SK-N-SH (cell line): ENCODE results near the gene XXYLT1. TPM values are rescaled to one million over a fixed set of nuclear protein-coding genes. Genes with fewer than 3 reads are reported as not detected.

Experiments used
- CTCF ChIA-PET: fragments of 300-600, 350-600 bp; formaldehyde crosslinking; extraction: SDS; loops from one replicate; lab custom pipeline; 2021; lab: Yijun Ruan, JAX
- POLR2A ChIA-PET: fragments of 350-600 bp; sonication (Branson Sonifier 250); formaldehyde crosslinking; extraction: SDS; loops from one replicate; lab custom pipeline; 2020; ENCODE audit warnings: antibody characterized with exemption, inconsistent platforms; lab: Yijun Ruan, JAX
- DNase-seq: peaks from one replicate; pipeline ENCODE4 v3.0.0; 2012
- H2AFZ ChIP-seq: fragments of 200-600 bp; sonication (generic); 2 replicates; pipeline ENCODE4 v1.8.1; 2016; ENCODE audit warnings: antibody characterized with exemption, mild to moderate bottlenecking, low read depth
- H3F3A ChIP-seq: fragments of 200-600 bp; sonication (generic); replicated peaks from 2 replicates; pipeline ENCODE3; 2016; ENCODE audit warnings: antibody characterized with exemption, mild to moderate bottlenecking; ENCODE audit not compliant: insufficient read depth
- H3K27ac ChIP-seq, 2 experiments: fragments of 200-500 bp in 1 of 2; fragments of 200-600 bp in 1 of 2; sonication (Bioruptor generic) in 1 of 2; sonication (generic), shearing (Covaris generic) in 1 of 2; 2 replicates each; pipeline versions ENCODE4 v1.5.1 to v1.6.1; 2014 to 2016; ENCODE audit warnings: low read depth in 2 of 2, inconsistent platforms in 1 of 2, low read length in 1 of 2, mild to moderate bottlenecking in 1 of 2, mixed read lengths in 1 of 2
- H3K27me3 ChIP-seq: fragments of 200-600 bp; sonication (generic), shearing (Covaris generic); 2 replicates; pipeline ENCODE4 v1.6.1; 2016; ENCODE audit warnings: mixed run types; ENCODE audit not compliant: insufficient read depth
- H3K36me3 ChIP-seq, 2 experiments: fragments of 200-500 bp in 1 of 2; fragments of 200-600 bp in 1 of 2; sonication (Bioruptor generic) in 1 of 2; sonication (generic) in 1 of 2; replicated peaks in 1 of 2; 2 replicates each; pipeline versions ENCODE3 to v1.5.1; 2014 to 2016; ENCODE audit warnings: low read length in 1 of 2, mild to moderate bottlenecking in 1 of 2; ENCODE audit not compliant: insufficient read depth in 2 of 2, control insufficient read depth in 1 of 2
- H3K4me1 ChIP-seq, 2 experiments: fragments of 200-500 bp in 1 of 2; fragments of 200-600 bp in 1 of 2; sonication (Bioruptor generic) in 1 of 2; sonication (generic), shearing (Covaris generic) in 1 of 2; 2 replicates each; pipeline versions ENCODE4 v1.5.1 to v1.6.1; 2014 to 2016; ENCODE audit warnings: low read depth in 1 of 2, low read length in 1 of 2, mixed run types in 1 of 2; ENCODE audit not compliant: insufficient read depth in 2 of 2, control insufficient read depth in 1 of 2
- H3K4me2 ChIP-seq: fragments of 200-600 bp; sonication (generic), shearing (Covaris generic); 2 replicates; pipeline ENCODE4 v1.6.1; 2017; ENCODE audit warnings: mixed run types
- H3K4me3 ChIP-seq, 2 experiments: fragments of 200-500 bp in 1 of 2; fragments of 200-600 bp in 1 of 2; sonication (Bioruptor generic) in 1 of 2; sonication (generic), shearing (Covaris generic) in 1 of 2; 2 replicates each; pipeline versions ENCODE4 v1.5.1 to v1.8.1; 2014 to 2016; ENCODE audit warnings: low read depth in 2 of 2, inconsistent platforms in 1 of 2, low read length in 1 of 2, mild to moderate bottlenecking in 1 of 2, mixed read lengths in 1 of 2, moderate library complexity in 1 of 2
- H3K79me2 ChIP-seq: fragments of 200-600 bp; sonication (generic); 2 replicates; pipeline ENCODE4 v1.8.1; 2017; ENCODE audit warnings: mild to moderate bottlenecking; ENCODE audit not compliant: insufficient read depth
- H3K9ac ChIP-seq: fragments of 200-600 bp; sonication (generic); 2 replicates; pipeline ENCODE4 v1.6.1; 2017; ENCODE audit warnings: mixed run types
- H3K9me2 ChIP-seq: fragments of 200-600 bp; sonication (generic); 2 replicates; pipeline ENCODE4 v1.6.1; 2017; ENCODE audit warnings: mixed run types
- H3K9me3 ChIP-seq: fragments of 200-600 bp; sonication (generic); 2 replicates; pipeline ENCODE4 v1.6.1; 2017; ENCODE audit warnings: mixed run types, mild to moderate bottlenecking, moderate library complexity
- H4K20me1 ChIP-seq: fragments of 200-600 bp; sonication (generic); 2 replicates; pipeline ENCODE4 v1.6.1; 2017; ENCODE audit warnings: mild to moderate bottlenecking, mixed run types; ENCODE audit not compliant: insufficient read depth
- CHD2 ChIP-seq: fragments of 150-350 bp; IDR thresholded peaks from 2 replicates; pipeline ENCODE4 v1.6.1; 2018; ENCODE audit warnings: low read length; ENCODE audit not compliant: partially characterized antibody
- ELF1 ChIP-seq: IDR thresholded peaks from 2 replicates; pipeline ENCODE4 v1.4.0; 2012
- FOSL2 ChIP-seq: IDR thresholded peaks from 2 replicates; pipeline ENCODE4 v1.4.0; 2012; ENCODE audit warnings: low read depth, mild to moderate bottlenecking, moderate library complexity, borderline replicate concordance
- GABPA ChIP-seq: IDR thresholded peaks from 2 replicates; pipeline ENCODE4 v1.4.0; 2012; ENCODE audit warnings: low read depth, mild to moderate bottlenecking
- NFIC ChIP-seq: IDR thresholded peaks from 2 replicates; pipeline ENCODE4 v1.4.0; 2012; ENCODE audit warnings: borderline replicate concordance
- RFX5 ChIP-seq: IDR thresholded peaks from 2 replicates; pipeline ENCODE4 v1.6.1; 2012; ENCODE audit warnings: mild to moderate bottlenecking, improper control_type of control experiment, low read length
- RXRA ChIP-seq: IDR thresholded peaks from 2 replicates; pipeline ENCODE4 v1.4.0; 2012; ENCODE audit warnings: low read depth, mild to moderate bottlenecking, borderline replicate concordance
- SIN3A ChIP-seq: IDR thresholded peaks from 2 replicates; pipeline ENCODE4 v1.6.1; 2012; ENCODE audit warnings: low read depth, mild to moderate bottlenecking, low read length, moderate library complexity, borderline replicate concordance
- TCF12 ChIP-seq: IDR thresholded peaks from 2 replicates; pipeline ENCODE4 v1.4.0; 2012
- TEAD4 ChIP-seq: IDR thresholded peaks from 2 replicates; pipeline ENCODE4 v1.4.0; 2012; ENCODE audit warnings: mild to moderate bottlenecking, borderline replicate concordance; ENCODE audit not compliant: insufficient read depth
- WGBS: methylation state at CpG from one replicate; pipeline ENCODE4 v1.1.6; 2017; ENCODE audit warnings: low lambda C conversion rate; 5-methylcytosine and 5-hydroxymethylcytosine counted together
- polyA plus RNA-seq, 3 experiments: library from polyadenylated mRNA; depleted of rRNA; stranded (reverse); fragments of >200 nt; gene quantifications; 2 replicates each; pipeline ENCODE4 v1.2.3, GENCODE V29; 2012
- TF ChIP-seq, protein P1 (sequence below): IDR thresholded peaks from 2 replicates; pipeline ENCODE4 v1.4.0; 2012; ENCODE audit warnings: low read depth, borderline replicate concordance
- TF ChIP-seq, protein P2 (sequence below): IDR thresholded peaks from 2 replicates; pipeline ENCODE4; 2012
- TF ChIP-seq, protein P3 (sequence below): IDR thresholded peaks from 2 replicates; pipeline ENCODE4 v1.4.0; 2012; ENCODE audit warnings: low read depth, borderline replicate concordance
- TF ChIP-seq, protein P4 (sequence below): fragments of 150-350 bp; IDR thresholded peaks from 2 replicates; pipeline ENCODE4 v1.6.1; 2017; ENCODE audit warnings: antibody characterized with exemption, low read length, low read depth, borderline replicate concordance

Gene XXYLT1
- polyA plus RNA-seq, 1 of the 3 experiments (the other 2 are of a cell fraction) = 22.6 TPM

GRCh38 chr3:195173657-195174056, 97.3 kb downstream of the XXYLT1 start:
- Histone ChIP-seq H3K4me1 (peaks cover 9 to 25% of the 10 kb centered on the region in 2 experiments; a peak in 2 of 4 replicates), H3K9me3 (no peaks in the 10 kb centered on the region), H4K20me1 (no peaks in the 10 kb centered on the region), H3K79me2 (no peaks in the 10 kb centered on the region), H3K4me2 (no peak overlapping the region), H3K9me2 (no peaks in the 10 kb centered on the region), H2AFZ (no peak overlapping the region), H3K9ac (no peak overlapping the region), H3K27ac (no peak overlapping the region), H3K27me3 (no peaks in the 10 kb centered on the region), H3F3A (no peaks in the 10 kb centered on the region), H3K36me3 (no peaks in the 10 kb centered on the region), H3K4me3 (no peak overlapping the region)
- ChIA-PET POLR2A (no interaction called here), CTCF (interaction anchor here (0.8 to 2.3 kb wide), 5 partner anchors 11 to 97 kb away, joined by 3 to 8 read pairs (median 3); partner anchors contain the start of gene XXYLT1)
- TF ChIP-seq, protein P1, sequence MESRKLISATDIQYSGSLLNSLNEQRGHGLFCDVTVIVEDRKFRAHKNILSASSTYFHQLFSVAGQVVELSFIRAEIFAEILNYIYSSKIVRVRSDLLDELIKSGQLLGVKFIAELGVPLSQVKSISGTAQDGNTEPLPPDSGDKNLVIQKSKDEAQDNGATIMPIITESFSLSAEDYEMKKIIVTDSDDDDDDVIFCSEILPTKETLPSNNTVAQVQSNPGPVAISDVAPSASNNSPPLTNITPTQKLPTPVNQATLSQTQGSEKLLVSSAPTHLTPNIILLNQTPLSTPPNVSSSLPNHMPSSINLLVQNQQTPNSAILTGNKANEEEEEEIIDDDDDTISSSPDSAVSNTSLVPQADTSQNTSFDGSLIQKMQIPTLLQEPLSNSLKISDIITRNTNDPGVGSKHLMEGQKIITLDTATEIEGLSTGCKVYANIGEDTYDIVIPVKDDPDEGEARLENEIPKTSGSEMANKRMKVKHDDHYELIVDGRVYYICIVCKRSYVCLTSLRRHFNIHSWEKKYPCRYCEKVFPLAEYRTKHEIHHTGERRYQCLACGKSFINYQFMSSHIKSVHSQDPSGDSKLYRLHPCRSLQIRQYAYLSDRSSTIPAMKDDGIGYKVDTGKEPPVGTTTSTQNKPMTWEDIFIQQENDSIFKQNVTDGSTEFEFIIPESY = no peak
- TF ChIP-seq RXRA (no peak), GABPA (no peak), FOSL2 (no peak), RFX5 (no peak), TCF12 (no peak), SIN3A (no peak), NFIC (no peak), CHD2 (no peak), ELF1 (no peak), TEAD4 (no peak)
- TF ChIP-seq, protein P2, sequence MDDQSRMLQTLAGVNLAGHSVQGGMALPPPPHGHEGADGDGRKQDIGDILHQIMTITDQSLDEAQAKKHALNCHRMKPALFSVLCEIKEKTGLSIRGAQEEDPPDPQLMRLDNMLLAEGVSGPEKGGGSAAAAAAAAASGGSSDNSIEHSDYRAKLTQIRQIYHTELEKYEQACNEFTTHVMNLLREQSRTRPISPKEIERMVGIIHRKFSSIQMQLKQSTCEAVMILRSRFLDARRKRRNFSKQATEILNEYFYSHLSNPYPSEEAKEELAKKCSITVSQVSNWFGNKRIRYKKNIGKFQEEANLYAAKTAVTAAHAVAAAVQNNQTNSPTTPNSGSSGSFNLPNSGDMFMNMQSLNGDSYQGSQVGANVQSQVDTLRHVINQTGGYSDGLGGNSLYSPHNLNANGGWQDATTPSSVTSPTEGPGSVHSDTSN = no peak
- TF ChIP-seq, protein P3, sequence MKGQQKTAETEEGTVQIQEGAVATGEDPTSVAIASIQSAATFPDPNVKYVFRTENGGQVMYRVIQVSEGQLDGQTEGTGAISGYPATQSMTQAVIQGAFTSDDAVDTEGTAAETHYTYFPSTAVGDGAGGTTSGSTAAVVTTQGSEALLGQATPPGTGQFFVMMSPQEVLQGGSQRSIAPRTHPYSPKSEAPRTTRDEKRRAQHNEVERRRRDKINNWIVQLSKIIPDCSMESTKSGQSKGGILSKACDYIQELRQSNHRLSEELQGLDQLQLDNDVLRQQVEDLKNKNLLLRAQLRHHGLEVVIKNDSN = no peak
- TF ChIP-seq, protein P4, sequence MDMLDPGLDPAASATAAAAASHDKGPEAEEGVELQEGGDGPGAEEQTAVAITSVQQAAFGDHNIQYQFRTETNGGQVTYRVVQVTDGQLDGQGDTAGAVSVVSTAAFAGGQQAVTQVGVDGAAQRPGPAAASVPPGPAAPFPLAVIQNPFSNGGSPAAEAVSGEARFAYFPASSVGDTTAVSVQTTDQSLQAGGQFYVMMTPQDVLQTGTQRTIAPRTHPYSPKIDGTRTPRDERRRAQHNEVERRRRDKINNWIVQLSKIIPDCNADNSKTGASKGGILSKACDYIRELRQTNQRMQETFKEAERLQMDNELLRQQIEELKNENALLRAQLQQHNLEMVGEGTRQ = no peak
- no peak for DNase-seq
- 91% methylated on average over 9 of the region's 9 CpGs for WGBS
